Lower leg skin (tissue), 3 donors: ENCODE data around the gene NFAM1.

Experiments
- CTCF ChIP-seq, 3 donors: fragments of 450-650 bp; IDR thresholded peaks; one replicate each; pipeline ENCODE4 v1.5.1; 2016; ENCODE audit warnings: antibody characterized with exemption in 3 of 3, mild to moderate bottlenecking in 3 of 3, moderate library complexity in 2 of 3
- POLR2A ChIP-seq, 2 donors: fragments of 450-650 bp; IDR thresholded peaks; one replicate each; pipeline ENCODE4 v1.6.1; 2016 to 2017; ENCODE audit warnings: antibody characterized with exemption in 2 of 2, mild to moderate bottlenecking in 1 of 2, moderate library complexity in 1 of 2

- TF ChIP-seq CTCF (IDR thresholded peaks at IDR 0.05) (no peak), POLR2A (IDR thresholded peaks at IDR 0.05) (no peak)
Measured at GRCh38 chr22:42364604-42365110, 67.5 kb downstream of the NFAM1 start.
